AG04450 (cell line): ENCODE measurements around the gene GIT2. TPM values are rescaled to one million over a fixed set of nuclear protein-coding genes. Genes with fewer than 3 reads are reported as not detected.

Source experiments
- CTCF ChIA-PET: fragments of 300-600, 350-600 bp; formaldehyde crosslinking; extraction: SDS; loops from one replicate; lab custom pipeline; 2022; ENCODE audit warnings: antibody characterized with exemption, inconsistent platforms; lab: Charles Lee
- POLR2A ChIA-PET: fragments of 350-600 bp; formaldehyde crosslinking; extraction: SDS; loops from one replicate; lab custom pipeline; 2021; ENCODE audit warnings: antibody characterized with exemption, inconsistent platforms; lab: Yijun Ruan, JAX
- DNase-seq: peaks from one replicate; pipeline ENCODE4 v3.0.0-alpha.2; 2011; ENCODE audit warnings: low read depth, low spot score
- H3K27ac ChIP-seq: one replicate; pipeline ENCODE4 v1.5.1; 2012; ENCODE audit warnings: low read depth, low read length, control low read depth
- H3K27me3 ChIP-seq: one replicate; pipeline ENCODE4 v1.6.0; 2012; ENCODE audit warnings: low read length; ENCODE audit not compliant: control insufficient read depth, insufficient read depth
- H3K4me3 ChIP-seq: 2 replicates; pipeline ENCODE4 v1.5.1; 2011; ENCODE audit warnings: mild to moderate bottlenecking, low read depth, low read length, control low read depth
- H3K9me3 ChIP-seq: 2 replicates; pipeline ENCODE4 v1.5.1; 2012; ENCODE audit warnings: low read length; ENCODE audit not compliant: control insufficient read depth, insufficient read depth
- CTCF ChIP-seq: IDR thresholded peaks from 2 replicates; pipeline ENCODE4 v1.5.1; 2011; ENCODE audit warnings: low read depth, low read length, control low read depth, inconsistent platforms
- polyA plus RNA-seq: library from polyadenylated mRNA; depleted of rRNA; stranded (reverse); fragments of >200 nt; gene quantifications from 2 replicates; pipeline ENCODE4 v1.2.3, GENCODE V29; 2011

The GIT2 gene
- polyA plus RNA-seq, 1 experiment: 57.9 TPM

GRCh38 chr12:109951136-109951535 is 45.0 kb downstream of the GIT2 start:
- POLR2A ChIA-PET: interaction anchor here (0.7 to 1.9 kb wide), 3 partner anchors 11 to 48 kb away, joined by 3 to 8 read pairs (median 3); partner anchors contain the start of gene ANKRD13A

GRCh38 chr12:109950625-109951024 is 45.5 kb downstream of the GIT2 start:
- CTCF ChIA-PET: interaction anchor here (0.8 kb wide), 1 partner anchor 16 kb away, joined by 3 read pairs; no protein-coding TSS in a partner anchor

More at GRCh38 chr12:109951136-109951535, 45.0 kb downstream of the GIT2 start:
- DNase-seq: peak; percentile 78
- CTCF ChIA-PET: interaction anchor here (0.8 to 1.2 kb wide), 2 partner anchors 16 to 98 kb away, joined by 3 read pairs; no protein-coding TSS in a partner anchor
- H3K27ac ChIP-seq: peak overlapping the region; percentile 99
- H3K9me3 ChIP-seq: no peaks in the 10 kb centered on the region
- no peaks in the 10 kb centered on the region for H3K27me3 ChIP-seq
- TF ChIP-seq CTCF: no peak
- no peak overlapping the region for H3K4me3 ChIP-seq

GRCh38 chr12:109949089-109949488 is 47.1 kb downstream of the GIT2 start:
- POLR2A ChIA-PET: interaction anchor here (1.1 kb wide), 1 partner anchor 9 kb away, joined by 5 read pairs; no protein-coding TSS in a partner anchor
- Histone ChIP-seq H3K9me3 (no peaks in the 10 kb centered on the region), H3K27ac (peak overlapping the region; percentile 77), H3K4me3 (no peak overlapping the region), H3K27me3 (no peaks in the 10 kb centered on the region)
- peak; percentile 37 for DNase-seq
- CTCF ChIA-PET: no interaction called here
- no peak for TF ChIP-seq CTCF

More at GRCh38 chr12:109950625-109951024, 45.5 kb downstream of the GIT2 start:
- DNase-seq: no peak
- Histone ChIP-seq H3K27ac (peak overlapping the region; percentile 99), H3K4me3 (no peak overlapping the region), H3K9me3 (no peaks in the 10 kb centered on the region), H3K27me3 (no peaks in the 10 kb centered on the region)
- TF ChIP-seq CTCF: no peak
- POLR2A ChIA-PET: interaction anchor here (0.7 to 1.5 kb wide), 2 partner anchors 10 to 14 kb away, joined by 3 read pairs; no protein-coding TSS in a partner anchor

- no peak for TF ChIP-seq CTCF
- DNase-seq: no peak
- H3K27me3 ChIP-seq: no peaks in the 10 kb centered on the region
- H3K27ac ChIP-seq: peak overlapping the region; percentile 75
- no peaks in the 10 kb centered on the region for H3K9me3 ChIP-seq
- H3K4me3 ChIP-seq: no peak overlapping the region
- ChIA-PET CTCF (no interaction called here), POLR2A (interaction anchor here (1.1 kb wide), 1 partner anchor 8 kb away, joined by 5 read pairs; no protein-coding TSS in a partner anchor)
These were observed 47.8 kb downstream of the GIT2 start for GRCh38 chr12:109948368-109948767.

GRCh38 chr12:109947521-109947920 is 48.6 kb downstream of the GIT2 start:
- Histone ChIP-seq H3K27ac (peak overlapping the region; percentile 80), H3K4me3 (no peak overlapping the region), H3K27me3 (no peaks in the 10 kb centered on the region), H3K9me3 (no peaks in the 10 kb centered on the region)
- CTCF ChIA-PET: interaction anchor here (1.0 kb wide), 2 partner anchors 94 to 102 kb away, joined by 3 read pairs; no protein-coding TSS in a partner anchor
- POLR2A ChIA-PET: no interaction called here
- no peak for TF ChIP-seq CTCF
- no peak for DNase-seq
